SK-N-SH treated with all-trans-retinoic acid at 6 μM for 48 hours (cell line): Measurements from ENCODE around the gene COG1.

Source experiments
- ATAC-seq: fragments of 200-7000 bp; cut with Tn5 transposase; 3 replicates; pipeline ENCODE4 v1.9.1; 2020; ENCODE audit warnings: mild to moderate bottlenecking, moderate library complexity
- ARNTL ChIP-seq: fragments of 450-650 bp; formaldehyde crosslinking; IDR thresholded peaks from 2 replicates; pipeline ENCODE4 v1.5.0; 2020; ENCODE audit warnings: low read depth, mild to moderate bottlenecking, moderate library complexity, borderline replicate concordance
- BACH2 ChIP-seq: fragments of 250-450 bp; sonication (Bioruptor Pico); IDR thresholded peaks from 2 replicates; pipeline ENCODE4 v1.9.0; 2021; ENCODE audit warnings: mild to moderate bottlenecking, borderline replicate concordance
- CSDC2 ChIP-seq: fragments of 250-450 bp; sonication (Bioruptor Pico); IDR thresholded peaks from 2 replicates; pipeline ENCODE4 v1.5.0; 2020; ENCODE audit warnings: mild to moderate bottlenecking, moderate library complexity
- ESRRG ChIP-seq: fragments of 250-450 bp; sonication (Bioruptor Pico); IDR thresholded peaks from 2 replicates; pipeline ENCODE4 v1.6.1; 2021; ENCODE audit warnings: mild to moderate bottlenecking
- GLIS3 ChIP-seq: fragments of 250-450 bp; sonication (Bioruptor Pico); IDR thresholded peaks from 2 replicates; pipeline ENCODE4 v1.5.0; 2020; ENCODE audit warnings: mild to moderate bottlenecking, moderate library complexity
- ISL1 ChIP-seq: fragments of 250-450 bp; sonication (Bioruptor Pico); IDR thresholded peaks from 2 replicates; pipeline ENCODE4 v2.1.2; 2022; ENCODE audit warnings: mild to moderate bottlenecking, moderate library complexity
- OSR1 ChIP-seq: fragments of 250-450 bp; sonication (Bioruptor Pico); IDR thresholded peaks from 2 replicates; pipeline ENCODE4 v1.8.0; 2022; ENCODE audit warnings: moderate library complexity, mild to moderate bottlenecking, inconsistent platforms
- PPARA ChIP-seq: fragments of 250-450 bp; sonication (Bioruptor Pico); IDR thresholded peaks from 2 replicates; pipeline ENCODE4 v1.5.0; 2020; ENCODE audit warnings: mild to moderate bottlenecking, borderline replicate concordance
- RARB ChIP-seq: fragments of 250-450 bp; sonication (Bioruptor Pico); IDR thresholded peaks from 2 replicates; pipeline ENCODE4 v1.8.0; 2021; ENCODE audit warnings: mild to moderate bottlenecking, moderate library complexity
- SNAI2 ChIP-seq: fragments of 250-450 bp; sonication (Bioruptor Pico); IDR thresholded peaks from 2 replicates; pipeline ENCODE4 v1.5.0; 2020; ENCODE audit warnings: mild to moderate bottlenecking, moderate library complexity
- TOX ChIP-seq: fragments of 250-450 bp; sonication (Bioruptor Pico); IDR thresholded peaks from 2 replicates; pipeline ENCODE4 v1.8.0; 2021; ENCODE audit warnings: mild to moderate bottlenecking, moderate library complexity, borderline replicate concordance
- ZC3H10 ChIP-seq: fragments of 250-450 bp; sonication (Bioruptor Pico); IDR thresholded peaks from 2 replicates; pipeline ENCODE4 v1.5.1; 2021; ENCODE audit warnings: mild to moderate bottlenecking, moderate library complexity
- ZFP3 ChIP-seq: fragments of 250-450 bp; sonication (Bioruptor Pico); IDR thresholded peaks from 2 replicates; pipeline ENCODE4 v1.5.0; 2020; ENCODE audit warnings: mild to moderate bottlenecking, moderate library complexity
- ZFP30 ChIP-seq: fragments of 450-650 bp; formaldehyde crosslinking; IDR thresholded peaks from 2 replicates; pipeline ENCODE4 v1.5.0; 2022; ENCODE audit warnings: mild to moderate bottlenecking, moderate library complexity
- ZNF565 ChIP-seq: fragments of 450-650 bp; formaldehyde crosslinking; conservative IDR thresholded peaks from 2 replicates; pipeline ENCODE4 v1.5.0; 2020; ENCODE audit warnings: low read depth, mild to moderate bottlenecking, moderate library complexity
- ZNF70 ChIP-seq: fragments of 450-650 bp; formaldehyde crosslinking; IDR thresholded peaks from 2 replicates; pipeline ENCODE4 v1.5.0; 2020; ENCODE audit warnings: mild to moderate bottlenecking, moderate library complexity
- ZNF8 ChIP-seq: fragments of 450-650 bp; formaldehyde crosslinking; IDR thresholded peaks from 2 replicates; pipeline ENCODE4 v1.5.0; 2020; ENCODE audit warnings: mild to moderate bottlenecking, moderate library complexity
- TF ChIP-seq, protein P1 (sequence below): fragments of 250-450 bp; sonication (Bioruptor Pico); IDR thresholded peaks from 2 replicates; pipeline ENCODE4 v1.8.0; 2021; ENCODE audit warnings: low read depth, mild to moderate bottlenecking, moderate library complexity, borderline replicate concordance
- TF ChIP-seq, protein P2 (sequence below): fragments of 250-450 bp; sonication (Bioruptor Pico); IDR thresholded peaks from 2 replicates; pipeline ENCODE4 v1.5.0; 2020; ENCODE audit warnings: mild to moderate bottlenecking, moderate library complexity
- TF ChIP-seq, protein P3 (sequence below): fragments of 250-450 bp; sonication (Bioruptor Pico); IDR thresholded peaks from 2 replicates; pipeline ENCODE4 v1.5.1; 2021; ENCODE audit warnings: mild to moderate bottlenecking, moderate library complexity
- TF ChIP-seq, protein P4 (sequence below): fragments of 250-450 bp; sonication (Bioruptor Pico); IDR thresholded peaks from 2 replicates; pipeline ENCODE4 v1.5.1; 2020; ENCODE audit warnings: low read depth, mild to moderate bottlenecking, moderate library complexity
- TF ChIP-seq, protein P5 (sequence below): fragments of 250-450 bp; sonication (Bioruptor Pico); IDR thresholded peaks from 2 replicates; pipeline ENCODE4 v1.8.0; 2020; ENCODE audit warnings: mild to moderate bottlenecking, moderate library complexity, borderline replicate concordance

COG1 gene

DNA sequence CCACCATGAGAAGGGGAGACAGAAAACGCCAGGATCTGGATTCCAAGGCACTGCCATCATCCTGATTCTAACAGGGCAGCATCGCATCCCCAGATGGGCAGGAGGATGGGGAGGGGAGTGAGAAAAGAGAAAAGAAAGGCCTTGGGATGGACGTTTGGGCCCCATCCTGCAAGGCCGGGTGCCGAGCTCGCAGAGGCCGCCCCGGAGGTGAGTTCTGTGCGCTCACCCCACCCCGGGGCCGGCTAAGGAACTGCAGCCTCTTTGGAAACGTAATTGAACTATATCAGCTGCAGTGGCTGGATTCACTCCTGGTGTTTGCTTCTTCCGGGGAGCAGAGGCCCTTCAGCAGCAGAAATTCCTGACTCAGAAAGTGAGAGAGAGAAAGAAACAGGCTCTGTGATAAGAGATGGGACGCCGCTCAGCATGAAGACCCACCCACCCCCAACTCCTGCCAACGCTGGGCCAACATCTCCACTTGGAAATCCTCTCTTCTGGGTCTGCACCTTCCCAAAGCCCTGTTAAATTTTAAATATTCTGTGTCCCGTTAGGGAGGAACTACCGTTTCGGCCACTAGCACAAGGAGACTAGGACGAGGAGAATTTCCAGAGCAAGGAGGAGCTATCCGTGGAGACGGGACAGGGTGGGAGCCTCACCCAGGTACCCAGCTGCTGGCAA, 36.6 kb upstream of the COG1 start:
- TF ChIP-seq CSDC2 (CRISPR knock-in tag) (no peak), ZFP30 (CRISPR knock-in tag) (no peak), ZNF8 (CRISPR knock-in tag) (no peak), ZNF70 (CRISPR knock-in tag) (peak; percentile 99), OSR1 (CRISPR knock-in tag) (no peak), ISL1 (no peak), BACH2 (CRISPR knock-in tag) (no peak), ESRRG (CRISPR knock-in tag) (no peak), ZC3H10 (CRISPR knock-in tag) (no peak)
- TF ChIP-seq, protein P1, sequence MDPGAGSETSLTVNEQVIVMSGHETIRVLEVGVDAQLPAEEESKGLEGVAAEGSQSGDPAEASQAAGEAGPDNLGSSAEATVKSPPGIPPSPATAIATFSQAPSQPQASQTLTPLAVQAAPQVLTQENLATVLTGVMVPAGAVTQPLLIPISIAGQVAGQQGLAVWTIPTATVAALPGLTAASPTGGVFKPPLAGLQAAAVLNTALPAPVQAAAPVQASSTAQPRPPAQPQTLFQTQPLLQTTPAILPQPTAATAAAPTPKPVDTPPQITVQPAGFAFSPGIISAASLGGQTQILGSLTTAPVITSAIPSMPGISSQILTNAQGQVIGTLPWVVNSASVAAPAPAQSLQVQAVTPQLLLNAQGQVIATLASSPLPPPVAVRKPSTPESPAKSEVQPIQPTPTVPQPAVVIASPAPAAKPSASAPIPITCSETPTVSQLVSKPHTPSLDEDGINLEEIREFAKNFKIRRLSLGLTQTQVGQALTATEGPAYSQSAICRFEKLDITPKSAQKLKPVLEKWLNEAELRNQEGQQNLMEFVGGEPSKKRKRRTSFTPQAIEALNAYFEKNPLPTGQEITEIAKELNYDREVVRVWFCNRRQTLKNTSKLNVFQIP (CRISPR knock-in tag): no peak
- TF ChIP-seq, protein P2, sequence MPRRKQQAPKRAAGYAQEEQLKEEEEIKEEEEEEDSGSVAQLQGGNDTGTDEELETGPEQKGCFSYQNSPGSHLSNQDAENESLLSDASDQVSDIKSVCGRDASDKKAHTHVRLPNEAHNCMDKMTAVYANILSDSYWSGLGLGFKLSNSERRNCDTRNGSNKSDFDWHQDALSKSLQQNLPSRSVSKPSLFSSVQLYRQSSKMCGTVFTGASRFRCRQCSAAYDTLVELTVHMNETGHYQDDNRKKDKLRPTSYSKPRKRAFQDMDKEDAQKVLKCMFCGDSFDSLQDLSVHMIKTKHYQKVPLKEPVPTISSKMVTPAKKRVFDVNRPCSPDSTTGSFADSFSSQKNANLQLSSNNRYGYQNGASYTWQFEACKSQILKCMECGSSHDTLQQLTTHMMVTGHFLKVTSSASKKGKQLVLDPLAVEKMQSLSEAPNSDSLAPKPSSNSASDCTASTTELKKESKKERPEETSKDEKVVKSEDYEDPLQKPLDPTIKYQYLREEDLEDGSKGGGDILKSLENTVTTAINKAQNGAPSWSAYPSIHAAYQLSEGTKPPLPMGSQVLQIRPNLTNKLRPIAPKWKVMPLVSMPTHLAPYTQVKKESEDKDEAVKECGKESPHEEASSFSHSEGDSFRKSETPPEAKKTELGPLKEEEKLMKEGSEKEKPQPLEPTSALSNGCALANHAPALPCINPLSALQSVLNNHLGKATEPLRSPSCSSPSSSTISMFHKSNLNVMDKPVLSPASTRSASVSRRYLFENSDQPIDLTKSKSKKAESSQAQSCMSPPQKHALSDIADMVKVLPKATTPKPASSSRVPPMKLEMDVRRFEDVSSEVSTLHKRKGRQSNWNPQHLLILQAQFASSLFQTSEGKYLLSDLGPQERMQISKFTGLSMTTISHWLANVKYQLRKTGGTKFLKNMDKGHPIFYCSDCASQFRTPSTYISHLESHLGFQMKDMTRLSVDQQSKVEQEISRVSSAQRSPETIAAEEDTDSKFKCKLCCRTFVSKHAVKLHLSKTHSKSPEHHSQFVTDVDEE: 0 out of 2 replicates have a peak, but pooled peaks have one; percentile 23
- TF ChIP-seq, all 23 proteins: peak for 2
- ATAC-seq: peak; percentile 99

DNA sequence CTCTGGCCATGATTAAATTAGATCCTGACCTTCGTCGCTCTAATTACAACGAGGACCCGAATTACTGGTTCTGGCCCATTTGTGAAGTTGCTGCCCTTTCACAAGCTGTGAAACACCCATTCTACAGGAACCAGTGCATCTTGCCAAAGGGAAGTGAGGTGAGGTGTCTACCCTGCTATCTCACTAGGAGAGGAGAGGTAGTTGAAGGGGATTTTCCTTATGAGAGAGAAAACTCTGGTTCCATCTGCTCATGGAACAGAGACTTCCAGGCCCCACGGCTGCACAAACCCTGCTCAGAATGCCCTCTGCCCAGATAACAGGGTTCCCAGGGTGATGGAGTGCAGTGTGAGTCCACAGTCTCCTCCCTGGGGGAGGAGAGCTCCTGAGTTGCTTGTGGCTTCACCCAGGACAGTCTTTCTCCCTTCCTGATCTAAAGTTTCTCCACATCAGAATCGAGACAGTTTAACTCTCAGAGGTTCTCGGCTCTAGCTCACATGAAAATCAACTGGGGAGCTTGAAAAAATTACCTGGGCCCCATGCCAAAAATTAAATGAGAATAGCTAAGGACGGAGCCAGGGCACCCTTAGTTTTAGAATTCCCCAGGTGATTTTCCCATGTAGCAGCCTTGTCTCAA, 35.9 kb upstream of the COG1 start:
- no peak for TF ChIP-seq ZFP3 (CRISPR knock-in tag)
- no peak for TF ChIP-seq GLIS3
- TF ChIP-seq TOX: no peak
- TF ChIP-seq, protein P3, sequence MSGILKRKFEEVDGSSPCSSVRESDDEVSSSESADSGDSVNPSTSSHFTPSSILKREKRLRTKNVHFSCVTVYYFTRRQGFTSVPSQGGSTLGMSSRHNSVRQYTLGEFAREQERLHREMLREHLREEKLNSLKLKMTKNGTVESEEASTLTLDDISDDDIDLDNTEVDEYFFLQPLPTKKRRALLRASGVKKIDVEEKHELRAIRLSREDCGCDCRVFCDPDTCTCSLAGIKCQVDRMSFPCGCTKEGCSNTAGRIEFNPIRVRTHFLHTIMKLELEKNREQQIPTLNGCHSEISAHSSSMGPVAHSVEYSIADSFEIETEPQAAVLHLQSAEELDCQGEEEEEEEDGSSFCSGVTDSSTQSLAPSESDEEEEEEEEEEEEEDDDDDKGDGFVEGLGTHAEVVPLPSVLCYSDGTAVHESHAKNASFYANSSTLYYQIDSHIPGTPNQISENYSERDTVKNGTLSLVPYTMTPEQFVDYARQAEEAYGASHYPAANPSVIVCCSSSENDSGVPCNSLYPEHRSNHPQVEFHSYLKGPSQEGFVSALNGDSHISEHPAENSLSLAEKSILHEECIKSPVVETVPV (CRISPR knock-in tag): no peak
- TF ChIP-seq SNAI2 (CRISPR knock-in tag): no peak
- no peak for TF ChIP-seq ZFP30 (CRISPR knock-in tag)
- TF ChIP-seq ARNTL: no peak
- TF ChIP-seq BACH2 (CRISPR knock-in tag): no peak
- peak; percentile 11 for ATAC-seq

DNA sequence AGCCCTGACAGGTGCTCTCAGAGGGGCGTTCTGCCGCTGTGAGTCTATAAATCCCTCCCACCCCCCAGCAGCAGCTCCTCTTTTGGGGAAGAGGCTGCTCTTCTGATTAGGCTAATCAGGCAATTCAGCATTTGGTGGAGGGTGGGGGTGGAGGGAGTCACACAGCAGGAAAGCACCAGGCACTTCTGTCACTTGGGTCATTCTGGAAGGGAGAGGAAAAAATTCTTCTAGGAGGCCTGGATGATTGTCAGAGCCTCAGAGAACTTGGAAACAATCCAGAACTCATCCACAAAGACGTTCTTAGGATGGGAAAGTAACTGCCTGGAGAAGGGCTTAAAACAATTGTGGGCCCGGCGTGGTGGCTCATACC, 35.3 kb upstream of the COG1 start:
- no peak for ATAC-seq

More for the DNA sequence above, 35.3 kb upstream of the COG1 start:
- TF ChIP-seq ISL1 (no peak), ZFP30 (CRISPR knock-in tag) (no peak), ZNF565 (no peak), GLIS3 (no peak), CSDC2 (CRISPR knock-in tag) (no peak), ESRRG (CRISPR knock-in tag) (no peak), ZNF8 (CRISPR knock-in tag) (no peak), PPARA (CRISPR knock-in tag) (no peak), ZC3H10 (CRISPR knock-in tag) (no peak), SNAI2 (CRISPR knock-in tag) (no peak), RARB (no peak), BACH2 (CRISPR knock-in tag) (no peak), TOX (no peak)
- TF ChIP-seq, protein P4, sequence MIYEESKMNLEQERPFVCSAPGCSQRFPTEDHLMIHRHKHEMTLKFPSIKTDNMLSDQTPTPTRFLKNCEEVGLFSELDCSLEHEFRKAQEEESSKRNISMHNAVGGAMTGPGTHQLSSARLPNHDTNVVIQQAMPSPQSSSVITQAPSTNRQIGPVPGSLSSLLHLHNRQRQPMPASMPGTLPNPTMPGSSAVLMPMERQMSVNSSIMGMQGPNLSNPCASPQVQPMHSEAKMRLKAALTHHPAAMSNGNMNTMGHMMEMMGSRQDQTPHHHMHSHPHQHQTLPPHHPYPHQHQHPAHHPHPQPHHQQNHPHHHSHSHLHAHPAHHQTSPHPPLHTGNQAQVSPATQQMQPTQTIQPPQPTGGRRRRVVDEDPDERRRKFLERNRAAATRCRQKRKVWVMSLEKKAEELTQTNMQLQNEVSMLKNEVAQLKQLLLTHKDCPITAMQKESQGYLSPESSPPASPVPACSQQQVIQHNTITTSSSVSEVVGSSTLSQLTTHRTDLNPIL (CRISPR knock-in tag): no peak
- TF ChIP-seq, protein P2: no peak
- TF ChIP-seq, protein P5, sequence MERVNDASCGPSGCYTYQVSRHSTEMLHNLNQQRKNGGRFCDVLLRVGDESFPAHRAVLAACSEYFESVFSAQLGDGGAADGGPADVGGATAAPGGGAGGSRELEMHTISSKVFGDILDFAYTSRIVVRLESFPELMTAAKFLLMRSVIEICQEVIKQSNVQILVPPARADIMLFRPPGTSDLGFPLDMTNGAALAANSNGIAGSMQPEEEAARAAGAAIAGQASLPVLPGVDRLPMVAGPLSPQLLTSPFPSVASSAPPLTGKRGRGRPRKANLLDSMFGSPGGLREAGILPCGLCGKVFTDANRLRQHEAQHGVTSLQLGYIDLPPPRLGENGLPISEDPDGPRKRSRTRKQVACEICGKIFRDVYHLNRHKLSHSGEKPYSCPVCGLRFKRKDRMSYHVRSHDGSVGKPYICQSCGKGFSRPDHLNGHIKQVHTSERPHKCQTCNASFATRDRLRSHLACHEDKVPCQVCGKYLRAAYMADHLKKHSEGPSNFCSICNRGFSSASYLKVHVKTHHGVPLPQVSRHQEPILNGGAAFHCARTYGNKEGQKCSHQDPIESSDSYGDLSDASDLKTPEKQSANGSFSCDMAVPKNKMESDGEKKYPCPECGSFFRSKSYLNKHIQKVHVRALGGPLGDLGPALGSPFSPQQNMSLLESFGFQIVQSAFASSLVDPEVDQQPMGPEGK (CRISPR knock-in tag): no peak
- TF ChIP-seq, protein P1 (CRISPR knock-in tag): no peak
